ENCODE results near the gene KCNJ18. TPM values are rescaled to one million over a fixed set of nuclear protein-coding genes. Genes with fewer than 3 reads are reported as not detected.
"Not testable (repeated sequence)": the region's sequence is repeated elsewhere in the genome, so short reads cannot be mapped to it uniquely, and the experiment has no call there.

KCNJ18 gene
- total RNA-seq, 4 donors from 2014 or later, result 2.0 to 29.6 (median 17.4) TPM

- no peak for DNase-seq (ENCODE audit: low spot score in 2 of 2)
- no peak for TF ChIP-seq CTCF (IDR thresholded peaks at IDR 0.05)
- TF ChIP-seq POLR2A (IDR thresholded peaks at IDR 0.05), result no peak
- intact Hi-C loops (cut with DNase I; ENCODE audit: low total_unique reads), result loop anchor here (2.0 kb wide), 1 partner anchor 286 kb away; no protein-coding TSS in a partner anchor
- 74 to 79% methylated on average over 19 to 23 of the region's 23 CpGs for WGBS, 2 donors
- H3K4me3 ChIP-seq (ENCODE audit: low read depth, poor library complexity, severe bottlenecking), result no peak overlapping the region
These were observed 5.9 kb upstream of the KCNJ18 start for GRCh38 chr17:21686165-21687015.

GRCh38 chr17:21687136-21687953 lies 5.0 kb upstream of the KCNJ18 start:
- intact Hi-C loops (cut with DNase I; ENCODE audit: low total_unique reads), result loop anchor here (2.0 kb wide), 1 partner anchor 287 kb away; no protein-coding TSS in a partner anchor
- WGBS, 2 donors, result 80 to 83% methylated on average over 19 of the region's 19 CpGs
- no peak for DNase-seq (ENCODE audit: low spot score in 2 of 2)
- TF ChIP-seq POLR2A (IDR thresholded peaks at IDR 0.05) (no peak), CTCF (IDR thresholded peaks at IDR 0.05) (no peak)
- H3K4me3 ChIP-seq (ENCODE audit: low read depth, poor library complexity, severe bottlenecking), result no peak overlapping the region

GRCh38 chr17:21688293-21688949 lies 3.9 kb upstream of the KCNJ18 start:
- H3K4me3 ChIP-seq (ENCODE audit: low read depth, poor library complexity, severe bottlenecking), result no peak overlapping the region
- DNase-seq (ENCODE audit: low spot score in 2 of 2), result no peak
- intact Hi-C loops (cut with DNase I; ENCODE audit: low total_unique reads), result no loop called here
- TF ChIP-seq CTCF (IDR thresholded peaks at IDR 0.05), result no peak
- TF ChIP-seq POLR2A (IDR thresholded peaks at IDR 0.05), result no peak
- WGBS, 2 donors, result 77 to 78% methylated on average over 11 of the region's 11 CpGs

- 51 to 59% methylated on average over 7 of the region's 7 CpGs for WGBS, 2 donors
- intact Hi-C loops (cut with DNase I; ENCODE audit: low total_unique reads), result no loop called here
- TF ChIP-seq CTCF (IDR thresholded peaks at IDR 0.05), result no peak
- H3K4me3 ChIP-seq (ENCODE audit: low read depth, poor library complexity, severe bottlenecking), result no peak overlapping the region
- DNase-seq (ENCODE audit: low spot score in 2 of 2), result no peak
These were observed 2.7 kb upstream of the KCNJ18 start for GRCh38 chr17:21689604-21690003.

- 49 to 51% methylated on average over 2 of the region's 2 CpGs for WGBS, 2 donors
- intact Hi-C loops (cut with DNase I; ENCODE audit: low total_unique reads); DNase-seq (ENCODE audit: low spot score in 2 of 2); H3K4me3 ChIP-seq (ENCODE audit: low read depth, poor library complexity, severe bottlenecking): not testable (repeated sequence)
These were observed 1.5 kb upstream of the KCNJ18 start for GRCh38 chr17:21690811-21691210.

- H3K4me3 ChIP-seq (ENCODE audit: low read depth, poor library complexity, severe bottlenecking); intact Hi-C loops (cut with DNase I; ENCODE audit: low total_unique reads); DNase-seq (ENCODE audit: low spot score in 2 of 2): not testable (repeated sequence)
- WGBS, 2 donors, result 79 to 90% methylated on average over 3 to 5 of the region's 6 CpGs
These were observed 842 bp upstream of the KCNJ18 start for GRCh38 chr17:21691481-21691880.

- intact Hi-C loops (cut with DNase I; ENCODE audit: low total_unique reads); H3K4me3 ChIP-seq (ENCODE audit: low read depth, poor library complexity, severe bottlenecking); DNase-seq (ENCODE audit: low spot score in 2 of 2): not testable (repeated sequence)
- 40 to 90% methylated on average over 1 to 2 of the region's 12 CpGs for WGBS, 2 donors
These were observed 362 bp downstream of the KCNJ18 start for GRCh38 chr17:21692704-21693065.

- 65 to 68% methylated on average over 6 of the region's 6 CpGs for WGBS, 2 donors
- H3K4me3 ChIP-seq (ENCODE audit: low read depth, poor library complexity, severe bottlenecking); DNase-seq (ENCODE audit: low spot score in 2 of 2); intact Hi-C loops (cut with DNase I; ENCODE audit: low total_unique reads): not testable (repeated sequence)
These were observed 1.1 kb downstream of the KCNJ18 start for GRCh38 chr17:21693391-21693796.

GRCh38 chr17:21693937-21694336 lies 1.6 kb downstream of the KCNJ18 start:
- intact Hi-C loops (cut with DNase I; ENCODE audit: low total_unique reads); DNase-seq (ENCODE audit: low spot score in 2 of 2); H3K4me3 ChIP-seq (ENCODE audit: low read depth, poor library complexity, severe bottlenecking): not testable (repeated sequence)
- WGBS, 2 donors, result 85 to 87% methylated on average over 4 of the region's 4 CpGs

GRCh38 chr17:21696227-21696626 lies 3.9 kb downstream of the KCNJ18 start:
- DNase-seq (ENCODE audit: low spot score in 2 of 2); intact Hi-C loops (cut with DNase I; ENCODE audit: low total_unique reads); H3K4me3 ChIP-seq (ENCODE audit: low read depth, poor library complexity, severe bottlenecking): not testable (repeated sequence)
- 89 to 95% methylated on average over 2 to 3 of the region's 3 CpGs for WGBS, 2 donors
